Naive thymus-derived CD4-positive, alpha-beta T cell (primary cell): ENCODE measurements around the gene FXYD7. TPM values are rescaled to one million over a fixed set of nuclear protein-coding genes. Genes with fewer than 3 reads are reported as not detected.

ENCODE experiments used
- ATAC-seq: fragments of 150-1000 bp; cut with Tn5 transposase; 2 replicates; pipeline ENCODE4 v1.10.0; 2021; ENCODE audit warnings: mild to moderate bottlenecking, moderate library complexity
- CTCF ChIA-PET: fragments of 350-600 bp; sonication (Branson Sonifier 250); formaldehyde crosslinking; loops from one replicate; lab custom pipeline; 2021; ENCODE audit warnings: antibody characterized with exemption; lab: Charles Lee
- POLR2A ChIA-PET: fragments of 350-600 bp; sonication (Branson Sonifier 250); formaldehyde crosslinking; loops from one replicate; lab custom pipeline; 2021; ENCODE audit warnings: antibody characterized with exemption, inconsistent platforms; lab: Charles Lee
- DNase-seq, 9 donors: peaks; one replicate each; pipeline versions ENCODE4 v3.0.0 to v3.0.0-alpha.2; 2020 to 2022; ENCODE audit warnings: mixed read lengths in 1 of 9
- H3K27ac ChIP-seq: one replicate; pipeline ENCODE4 v1.7.0; 2013; ENCODE audit warnings: mild to moderate bottlenecking, low read depth, low read length, moderate library complexity
- H3K27me3 ChIP-seq, 2 donors: one replicate each; pipeline ENCODE4 v1.7.0; 2013; ENCODE audit warnings: low read length in 2 of 2, mild to moderate bottlenecking in 2 of 2, moderate library complexity in 2 of 2; ENCODE audit not compliant: control insufficient read depth in 2 of 2, insufficient read depth in 2 of 2
- H3K36me3 ChIP-seq, 3 experiments: 1 replicate in 2 of 3; 2 replicates in 1 of 3; pipeline ENCODE4 v1.7.0; 2013; ENCODE audit warnings: low read length in 3 of 3, mild to moderate bottlenecking in 3 of 3, moderate library complexity in 1 of 3; ENCODE audit not compliant: insufficient read depth in 3 of 3, control insufficient read depth in 2 of 3
- H3K4me1 ChIP-seq, 2 donors: one replicate each; pipeline ENCODE4 v1.7.0; 2013; ENCODE audit warnings: low read length in 2 of 2, mild to moderate bottlenecking in 2 of 2, moderate library complexity in 1 of 2; ENCODE audit not compliant: control insufficient read depth in 2 of 2, insufficient read depth in 2 of 2
- H3K4me3 ChIP-seq: 2 replicates; pipeline ENCODE4 v1.7.0; 2013; ENCODE audit warnings: mild to moderate bottlenecking, low read length
- H3K9me3 ChIP-seq, 3 experiments: 1 replicate in 2 of 3; 2 replicates in 1 of 3; pipeline ENCODE4 v1.7.0; 2013; ENCODE audit warnings: low read length in 3 of 3; ENCODE audit not compliant: control insufficient read depth in 2 of 3
- H3K27ac Mint-ChIP-seq, 9 donors: one replicate each; pipeline ENCODE4 v1.8.0; 2020 to 2022; ENCODE audit warnings: mixed read lengths in 9 of 9, mild to moderate bottlenecking in 8 of 9, moderate library complexity in 5 of 9, inconsistent platforms in 2 of 9
- H3K27me3 Mint-ChIP-seq, 5 donors: one replicate each; pipeline ENCODE4 v1.8.0; 2021 to 2022; ENCODE audit warnings: mixed read lengths in 5 of 5, mild to moderate bottlenecking in 1 of 5
- H3K36me3 Mint-ChIP-seq, 5 donors: one replicate each; pipeline ENCODE4 v1.8.0; 2020 to 2022; ENCODE audit warnings: mixed read lengths in 5 of 5, mild to moderate bottlenecking in 3 of 5, inconsistent platforms in 1 of 5
- H3K4me1 Mint-ChIP-seq, 7 donors: one replicate each; pipeline ENCODE4 v1.8.0; 2020 to 2022; ENCODE audit warnings: mixed read lengths in 7 of 7, mild to moderate bottlenecking in 3 of 7, inconsistent platforms in 1 of 7
- H3K4me3 Mint-ChIP-seq, 10 donors: one replicate each; pipeline ENCODE4 v1.8.0; 2020 to 2022; ENCODE audit warnings: mild to moderate bottlenecking in 10 of 10, mixed read lengths in 10 of 10, moderate library complexity in 6 of 10, inconsistent platforms in 2 of 10
- H3K9me3 Mint-ChIP-seq, 11 donors: one replicate each; pipeline ENCODE4 v1.8.0; 2020 to 2022; ENCODE audit warnings: mixed read lengths in 11 of 11, mild to moderate bottlenecking in 4 of 11, inconsistent platforms in 1 of 11, moderate library complexity in 1 of 11
- intact Hi-C, 2 donors: fragments of 100-400 bp; cut with micrococcal nuclease; formaldehyde crosslinking; loops; one replicate each; pipeline ENCODE4 v1.15.1; 2023
- polyA plus RNA-seq, 2 donors: library from polyadenylated mRNA; unstranded; fragments of 300-500 nt; fragmentation: Illumina TruSeq; gene quantifications; one replicate each; pipeline ENCODE4 v1.2.3, GENCODE V29; 2021
- total RNA-seq, 6 experiments: library from RNA in 5 of 6; stranded (reverse) in 5 of 6; gene quantifications; 1 replicate in 5 of 6; 2 replicates in 1 of 6; pipeline ENCODE4 v1.2.3 and lab custom pipeline; 2021 to 2026

The FXYD7 gene
- total and polyA plus RNA-seq, 7 experiments from 2014 or later = 1.8 to 13.2 (median 2.8) TPM

- Histone ChIP-seq H3K4me3 (no peak overlapping the region), H3K4me1 (no peaks in the 10 kb centered on the region), H3K9me3 (no peaks in the 10 kb centered on the region), H3K27me3 (no peaks in the 10 kb centered on the region), H3K36me3 (no peaks in the 10 kb centered on the region), H3K27ac (no peak overlapping the region)
- POLR2A ChIA-PET = no interaction called here
- ATAC-seq (no peak), DNase-seq (no peak)
- H3K9me3 Mint-ChIP-seq = peaks cover 0 to 11% (median 0%) of the 10 kb centered on the region in 11 donors
- CTCF ChIA-PET = no interaction called here
- peaks cover 4 to 8% (median 5%) of the 10 kb centered on the region in 7 donors for H3K4me1 Mint-ChIP-seq
- intact Hi-C loops = no loop called here
- H3K27me3 Mint-ChIP-seq = no peaks in the 10 kb centered on the region
- no peak overlapping the region for H3K4me3 Mint-ChIP-seq
- no peak overlapping the region for H3K27ac Mint-ChIP-seq
- H3K36me3 Mint-ChIP-seq = peaks cover 0 to 4% (median 0%) of the 10 kb centered on the region in 5 donors
Observed at GRCh38 chr19:35130761-35131720, 12.0 kb upstream of the FXYD7 start.

- ChIA-PET POLR2A (no interaction called here), CTCF (no interaction called here)
- Histone ChIP-seq H3K27ac (no peak overlapping the region), H3K4me3 (no peak overlapping the region), H3K27me3 (no peaks in the 10 kb centered on the region), H3K9me3 (no peaks in the 10 kb centered on the region), H3K36me3 (no peaks in the 10 kb centered on the region), H3K4me1 (no peaks in the 10 kb centered on the region)
- intact Hi-C loops = no loop called here
- H3K27ac Mint-ChIP-seq = no peak overlapping the region
- H3K9me3 Mint-ChIP-seq = peaks cover 0 to 11% (median 0%) of the 10 kb centered on the region in 11 donors
- H3K27me3 Mint-ChIP-seq = peaks cover 0 to 3% (median 0%) of the 10 kb centered on the region in 5 donors
- H3K4me1 Mint-ChIP-seq = peaks cover 4 to 8% (median 5%) of the 10 kb centered on the region in 7 donors
- DNase-seq = no peak
- peaks cover 0 to 4% (median 0%) of the 10 kb centered on the region in 5 donors for H3K36me3 Mint-ChIP-seq
- H3K4me3 Mint-ChIP-seq = no peak overlapping the region
- no peak for ATAC-seq
Observed at GRCh38 chr19:35132254-35132653, 10.8 kb upstream of the FXYD7 start.

DNA sequence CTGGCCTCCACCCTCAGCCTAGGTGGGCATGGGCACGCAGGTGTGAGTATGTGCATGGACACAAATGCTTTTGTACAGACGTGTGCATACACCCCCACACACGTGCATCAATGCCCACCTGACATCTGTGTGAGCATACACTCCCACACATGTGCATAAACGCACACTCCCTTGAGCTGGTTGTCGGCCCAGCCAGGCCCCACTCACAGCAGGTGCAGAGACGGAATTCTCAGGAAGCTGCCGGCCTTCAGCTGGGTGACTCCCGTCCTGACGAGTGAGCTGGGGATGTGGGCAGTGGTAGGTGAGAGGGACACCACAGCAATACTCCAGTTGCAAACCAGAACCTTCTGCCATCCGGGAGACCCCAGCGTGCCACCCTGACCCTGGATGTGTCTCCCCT lies 9.2 kb upstream of the FXYD7 start:
- H3K27ac Mint-ChIP-seq = no peak overlapping the region
- intact Hi-C loops = no loop called here
- no peak overlapping the region for H3K4me3 Mint-ChIP-seq
- no peaks in the 10 kb centered on the region for H3K9me3 ChIP-seq
- ChIA-PET CTCF (interaction anchor here (1.1 kb wide), 1 partner anchor 12 kb away, joined by 6 read pairs; no protein-coding TSS in a partner anchor), POLR2A (no interaction called here)
- peaks cover 4 to 11% (median 5%) of the 10 kb centered on the region in 7 donors for H3K4me1 Mint-ChIP-seq
- no peak overlapping the region for H3K27ac ChIP-seq
- H3K36me3 Mint-ChIP-seq = peaks cover 0 to 4% (median 0%) of the 10 kb centered on the region in 5 donors
- H3K36me3 ChIP-seq = no peaks in the 10 kb centered on the region
- H3K27me3 ChIP-seq = no peaks in the 10 kb centered on the region
- no peak overlapping the region for H3K4me3 ChIP-seq
- DNase-seq (no peak), ATAC-seq (no peak)
- no peaks in the 10 kb centered on the region for H3K4me1 ChIP-seq
- peaks cover 0 to 9% (median 0%) of the 10 kb centered on the region in 5 donors for H3K27me3 Mint-ChIP-seq
- peaks cover 0 to 11% (median 0%) of the 10 kb centered on the region in 11 donors for H3K9me3 Mint-ChIP-seq

DNA sequence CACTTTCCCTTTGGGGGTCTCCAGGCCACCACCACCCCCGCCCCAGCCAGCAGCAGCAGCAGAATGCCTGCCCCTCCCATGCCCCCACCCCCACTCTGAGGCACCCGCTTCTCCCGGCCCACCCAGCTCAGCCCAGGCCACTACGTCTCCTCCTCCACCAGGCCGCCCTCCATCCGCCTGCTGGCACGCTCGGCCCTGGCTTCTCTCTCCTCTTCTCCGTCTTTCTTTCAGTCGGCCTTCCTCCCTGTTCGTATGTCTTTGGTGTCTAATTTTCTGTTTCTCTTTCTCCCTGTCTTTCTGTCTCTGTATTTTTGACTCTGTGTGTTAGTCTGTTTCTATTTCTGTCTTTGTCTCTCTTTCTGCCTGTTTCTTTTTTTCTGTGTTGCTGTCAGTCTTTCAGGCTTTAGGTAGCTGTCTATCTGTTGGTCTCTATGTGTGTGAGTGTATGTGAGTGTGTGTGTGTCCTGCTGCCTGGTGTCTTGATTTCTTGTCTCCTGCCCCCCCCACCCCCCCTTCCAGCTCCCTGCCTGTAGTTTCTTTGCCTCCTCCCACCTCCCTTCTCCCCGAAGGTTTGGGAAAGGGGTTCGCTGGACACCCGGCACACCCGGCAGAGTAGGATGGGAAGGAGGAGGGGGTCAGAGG lies 8.3 kb upstream of the FXYD7 start, which contains the start of gene LGI4:
Gene LGI4 (minus strand): TSS at position 459 of the 642 bp plus-strand sequence. CDS start 379 bp downstream, at position 80.
- no peak for ATAC-seq

DNA sequence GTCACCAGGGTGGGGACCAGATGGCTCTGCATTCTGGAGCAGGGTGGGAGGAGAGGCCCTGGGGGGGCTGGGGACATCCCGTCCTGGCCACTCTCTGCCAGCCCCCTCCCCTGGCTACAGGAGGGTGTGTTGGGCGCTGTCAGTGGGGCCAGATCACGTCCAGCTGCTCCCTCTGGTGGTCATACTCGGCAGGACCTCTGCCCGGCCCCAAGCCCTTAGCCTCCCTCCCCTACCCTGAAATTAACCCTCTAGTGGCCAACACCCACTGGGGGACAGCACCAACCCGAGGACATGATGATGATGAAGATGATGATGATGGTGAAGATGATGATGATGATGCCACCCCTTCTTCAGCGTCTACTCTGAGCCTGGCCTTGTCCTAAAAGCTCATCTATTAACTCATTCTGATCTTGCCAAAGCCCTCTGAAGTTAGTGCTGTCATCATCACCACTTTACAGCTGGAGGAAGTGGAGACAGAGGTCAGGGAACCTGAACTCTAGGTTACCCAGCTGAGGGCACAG lies 7.6 kb upstream of the FXYD7 start:
- DNase-seq (peak in 8 of 9 donors; percentile 41 to 74 (median 51)), ATAC-seq (peak; percentile 88)
- no peak overlapping the region for H3K27ac ChIP-seq
- H3K9me3 ChIP-seq = no peaks in the 10 kb centered on the region
- no peaks in the 10 kb centered on the region for H3K36me3 ChIP-seq
- Mint-ChIP-seq H3K36me3 (peaks cover 0 to 4% (median 0%) of the 10 kb centered on the region in 5 donors), H3K27me3 (peaks cover 0 to 11% (median 0%) of the 10 kb centered on the region in 5 donors), H3K9me3 (peaks cover 0 to 11% (median 0%) of the 10 kb centered on the region in 11 donors), H3K4me3 (no peak overlapping the region), H3K27ac (no peak overlapping the region), H3K4me1 (peaks cover 4 to 13% (median 6%) of the 10 kb centered on the region in 7 donors)
- ChIA-PET POLR2A (interaction anchor here (1.2 to 1.4 kb wide), 2 partner anchors 11 to 38 kb away, joined by 3 read pairs; no protein-coding TSS in a partner anchor), CTCF (interaction anchor here (0.6 to 1.7 kb wide), 6 partner anchors 19 to 312 kb away, joined by 3 to 7 read pairs (median 3); partner anchors contain the start of genes FXYD3 and FXYD5)
- no peaks in the 10 kb centered on the region for H3K27me3 ChIP-seq
- H3K4me3 ChIP-seq = no peak overlapping the region
- intact Hi-C loops = loop anchor here (1.0 kb wide), 2 partner anchors 21 to 68 kb away; no protein-coding TSS in a partner anchor
- H3K4me1 ChIP-seq = peaks cover 0 to under 1% of the 10 kb centered on the region in 2 donors

More for the DNA sequence above, 8.3 kb upstream of the FXYD7 start, which contains the start of gene LGI4:
- no peaks in the 10 kb centered on the region for H3K27me3 ChIP-seq
- H3K9me3 ChIP-seq = no peaks in the 10 kb centered on the region
- CTCF ChIA-PET = interaction anchor here (1.1 to 1.5 kb wide), 2 partner anchors 11 to 20 kb away, joined by 5 to 6 read pairs; partner anchors contain the start of gene FXYD5
- intact Hi-C loops = loop anchor here (1.0 kb wide), 2 partner anchors 20 to 67 kb away; no protein-coding TSS in a partner anchor
- Mint-ChIP-seq H3K4me1 (peaks cover 4 to 11% (median 5%) of the 10 kb centered on the region in 7 donors), H3K27ac (no peak within 1 kb of the TSS), H3K4me3 (peak within 1 kb of the TSS in 1 of 10 donors; percentile 4), H3K9me3 (peaks cover 0 to 11% (median 0%) of the 10 kb centered on the region in 11 donors), H3K27me3 (peaks cover 0 to 11% (median 0%) of the 10 kb centered on the region in 5 donors), H3K36me3 (peaks cover 0 to 4% (median 0%) of the 10 kb centered on the region in 5 donors)
- H3K27ac ChIP-seq = no peak within 1 kb of the TSS
- H3K4me1 ChIP-seq = no peaks in the 10 kb centered on the region
- no peaks in the 10 kb centered on the region for H3K36me3 ChIP-seq
- DNase-seq = no peak
- no peak within 1 kb of the TSS for H3K4me3 ChIP-seq
- POLR2A ChIA-PET = no interaction called here

GRCh38 chr19:35136231-35136630 lies 6.8 kb upstream of the FXYD7 start:
- no peak for ATAC-seq
- ChIA-PET POLR2A (interaction anchor here (1.2 to 1.4 kb wide), 2 partner anchors 12 to 37 kb away, joined by 3 read pairs; no protein-coding TSS in a partner anchor), CTCF (interaction anchor here (0.8 to 1.7 kb wide), 6 partner anchors 18 to 72 kb away, joined by 3 to 7 read pairs (median 3); partner anchors contain the start of genes FXYD3 and FXYD5)
- Histone ChIP-seq H3K27ac (no peak overlapping the region), H3K27me3 (no peaks in the 10 kb centered on the region), H3K4me1 (peaks cover 4 to 7% of the 10 kb centered on the region in 2 donors), H3K9me3 (no peaks in the 10 kb centered on the region), H3K4me3 (no peak overlapping the region), H3K36me3 (no peaks in the 10 kb centered on the region)
- peaks cover 0 to 13% (median 0%) of the 10 kb centered on the region in 5 donors for H3K27me3 Mint-ChIP-seq
- DNase-seq = no peak
- peaks cover 0 to 4% (median 0%) of the 10 kb centered on the region in 5 donors for H3K36me3 Mint-ChIP-seq
- intact Hi-C loops = no loop called here
- no peak overlapping the region for H3K27ac Mint-ChIP-seq
- peaks cover 0 to 11% (median 0%) of the 10 kb centered on the region in 11 donors for H3K9me3 Mint-ChIP-seq
- peaks cover 10 to 19% (median 13%) of the 10 kb centered on the region in 7 donors for H3K4me1 Mint-ChIP-seq
- H3K4me3 Mint-ChIP-seq = no peak overlapping the region
